Measurements from ENCODE around the gene PCNX3.
"Not testable (repeated sequence)": the region's sequence is repeated elsewhere in the genome, so short reads cannot be mapped to it uniquely, and the experiment has no call there.

The PCNX3 gene

DNA sequence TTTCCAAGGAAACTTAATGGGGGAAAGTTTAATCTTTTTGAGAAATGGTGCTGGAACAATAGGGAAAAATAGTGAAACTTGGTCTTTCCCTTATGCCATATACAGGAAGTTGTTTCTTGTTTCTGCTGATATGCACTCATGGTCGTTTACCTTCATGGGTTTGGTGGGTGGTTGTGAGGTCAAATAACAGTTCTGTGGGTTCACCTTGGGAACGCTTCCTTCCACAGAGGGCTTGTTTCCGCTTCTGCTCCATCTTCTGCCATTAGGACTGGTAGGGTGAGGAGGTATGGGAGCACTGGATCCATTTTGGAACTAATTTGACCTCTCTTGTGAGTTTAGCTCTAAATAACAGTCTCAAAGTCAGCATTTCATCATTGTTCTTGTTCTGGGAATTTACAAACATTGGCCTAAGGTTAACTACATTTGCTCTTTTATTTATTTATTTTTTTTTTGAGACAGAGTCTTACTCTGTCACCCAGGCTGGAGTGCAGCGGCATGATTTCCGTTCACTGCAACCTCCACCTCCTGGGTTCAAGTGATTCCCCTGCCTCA, 64.7 kb downstream of the PCNX3 start:
- ATAC-seq (ENCODE audit: low read depth): no peak
- Histone ChIP-seq H3K4me1 (ENCODE audit: insufficient read depth, poor library complexity, severe bottlenecking) (no peaks in the 10 kb centered on the region), H3K4me3 (ENCODE audit: severe bottlenecking) (no peak overlapping the region), H3K36me3 (ENCODE audit: low read depth) (no peaks in the 10 kb centered on the region), H3K27ac (ENCODE audit: poor library complexity, severe bottlenecking) (no peak overlapping the region), H3K9me3 (ENCODE audit: severe bottlenecking) (no peaks in the 10 kb centered on the region), H3K27me3 (ENCODE audit: insufficient read depth, poor library complexity, severe bottlenecking) (no peaks in the 10 kb centered on the region)
- no peak for DNase-seq (ENCODE audit: low spot score)
- TF ChIP-seq CTCF (IDR thresholded peaks at IDR 0.05; ENCODE audit: poor library complexity, severe bottlenecking): no peak

DNA sequence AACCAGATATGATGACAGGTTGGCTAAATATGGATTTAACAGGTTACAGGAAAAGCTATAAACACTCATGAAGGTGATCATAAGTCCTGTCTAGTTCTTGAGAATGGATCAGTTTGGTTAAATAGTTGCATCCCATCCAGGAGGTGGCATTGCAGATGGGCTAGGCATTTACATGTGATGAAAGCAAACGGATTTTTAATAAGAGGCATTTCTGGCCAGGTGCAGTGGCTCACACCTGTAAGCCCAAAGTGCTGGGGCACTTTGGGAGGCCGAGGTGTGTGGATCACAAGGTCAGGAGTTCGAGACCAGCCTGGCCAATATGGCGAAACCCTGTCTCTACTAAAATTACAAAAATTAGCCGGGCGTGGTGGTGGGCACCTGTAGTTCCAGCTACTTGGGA, 67.9 kb downstream of the PCNX3 start:
- not testable (repeated sequence) for DNase-seq (ENCODE audit: low spot score); H3K36me3 ChIP-seq (ENCODE audit: low read depth); H3K27me3 ChIP-seq (ENCODE audit: insufficient read depth, poor library complexity, severe bottlenecking); ATAC-seq (ENCODE audit: low read depth); H3K9me3 ChIP-seq (ENCODE audit: severe bottlenecking); H3K27ac ChIP-seq (ENCODE audit: poor library complexity, severe bottlenecking); H3K4me3 ChIP-seq (ENCODE audit: severe bottlenecking); H3K4me1 ChIP-seq (ENCODE audit: insufficient read depth, poor library complexity, severe bottlenecking)

GRCh38 chr11:65685981-65686380, 70.4 kb downstream of the PCNX3 start:
- Histone ChIP-seq H3K4me1 (ENCODE audit: insufficient read depth, poor library complexity, severe bottlenecking) (no peaks in the 10 kb centered on the region), H3K4me3 (ENCODE audit: severe bottlenecking) (no peak overlapping the region), H3K36me3 (ENCODE audit: low read depth) (no peaks in the 10 kb centered on the region), H3K27me3 (ENCODE audit: insufficient read depth, poor library complexity, severe bottlenecking) (no peaks in the 10 kb centered on the region), H3K27ac (ENCODE audit: poor library complexity, severe bottlenecking) (no peak overlapping the region), H3K9me3 (ENCODE audit: severe bottlenecking) (no peaks in the 10 kb centered on the region)
- DNase-seq (ENCODE audit: low spot score) (no peak), ATAC-seq (ENCODE audit: low read depth) (no peak)
- TF ChIP-seq CTCF (IDR thresholded peaks at IDR 0.05; ENCODE audit: poor library complexity, severe bottlenecking): no peak

All from RWPE2 (cell line).